Glutamatergic neuron (in vitro differentiated cells): ENCODE results near the gene PNRC1. TPM values are rescaled to one million over a fixed set of nuclear protein-coding genes. Genes with fewer than 3 reads are reported as not detected.

Experiments used
- DNase-seq: peaks from one replicate; pipeline ENCODE4 v3.0.0; 2022
- H3K27ac Mint-ChIP-seq: one replicate; pipeline ENCODE4 v1.8.0; 2020; ENCODE audit warnings: mild to moderate bottlenecking, mixed read lengths, inconsistent platforms; ENCODE audit not compliant: unreplicated experiment
- H3K27me3 Mint-ChIP-seq: one replicate; pipeline ENCODE4 v1.8.0; 2020; ENCODE audit warnings: mild to moderate bottlenecking, moderate library complexity, mixed read lengths, inconsistent platforms; ENCODE audit not compliant: unreplicated experiment
- H3K36me3 Mint-ChIP-seq: one replicate; pipeline ENCODE4 v1.8.0; 2020; ENCODE audit warnings: mild to moderate bottlenecking, mixed read lengths, inconsistent platforms; ENCODE audit not compliant: unreplicated experiment
- H3K4me1 Mint-ChIP-seq: one replicate; pipeline ENCODE4 v1.8.0; 2020; ENCODE audit warnings: mild to moderate bottlenecking, low read depth, mixed read lengths, inconsistent platforms; ENCODE audit not compliant: unreplicated experiment
- H3K4me3 Mint-ChIP-seq: one replicate; pipeline ENCODE4 v1.8.0; 2020; ENCODE audit warnings: mild to moderate bottlenecking, mixed read lengths, inconsistent platforms; ENCODE audit not compliant: unreplicated experiment
- H3K9me3 Mint-ChIP-seq: one replicate; pipeline ENCODE4 v1.8.0; 2020; ENCODE audit warnings: mild to moderate bottlenecking, moderate library complexity, mixed read lengths, inconsistent platforms; ENCODE audit not compliant: unreplicated experiment
- total RNA-seq: library from RNA; stranded (reverse); fragmentation: NEBNext Ultra II Directional; extraction: Animal tissue kit (Norgen Biotek cat#: 25700); gene quantifications from one replicate; pipeline ENCODE4 v1.2.1, GENCODE V29; 2021; ENCODE audit not compliant: unreplicated experiment
- TF ChIP-seq, protein P1 (sequence below): fragments of 200-600 bp; sonication (generic); IDR thresholded peaks from one replicate; pipeline ENCODE4 v1.5.0; 2021; ENCODE audit not compliant: partially characterized antibody, unreplicated experiment

PNRC1 gene
- total RNA-seq, 1 donor from 2014 or later, result 91.4 TPM

DNA sequence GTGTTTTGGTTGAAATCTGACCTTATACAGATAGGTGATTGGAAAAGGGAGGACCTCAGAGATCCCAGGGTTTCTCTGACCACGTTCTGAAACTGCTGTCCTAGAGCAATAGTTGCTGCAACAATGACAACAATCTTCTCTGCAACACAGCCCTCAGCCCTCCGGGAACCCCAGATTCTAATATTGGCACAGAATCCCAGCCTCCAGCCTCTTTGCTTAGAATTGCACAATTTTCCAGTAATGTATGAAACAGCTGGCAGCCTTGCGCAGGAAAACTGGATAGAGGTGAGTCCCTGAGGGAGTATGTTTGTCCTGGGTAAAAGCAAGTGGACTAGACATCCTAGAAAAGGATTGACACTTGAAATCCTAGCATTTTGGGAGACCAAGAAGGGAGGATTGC lies 30.4 kb upstream of the PNRC1 start:
- TF ChIP-seq, protein P1, sequence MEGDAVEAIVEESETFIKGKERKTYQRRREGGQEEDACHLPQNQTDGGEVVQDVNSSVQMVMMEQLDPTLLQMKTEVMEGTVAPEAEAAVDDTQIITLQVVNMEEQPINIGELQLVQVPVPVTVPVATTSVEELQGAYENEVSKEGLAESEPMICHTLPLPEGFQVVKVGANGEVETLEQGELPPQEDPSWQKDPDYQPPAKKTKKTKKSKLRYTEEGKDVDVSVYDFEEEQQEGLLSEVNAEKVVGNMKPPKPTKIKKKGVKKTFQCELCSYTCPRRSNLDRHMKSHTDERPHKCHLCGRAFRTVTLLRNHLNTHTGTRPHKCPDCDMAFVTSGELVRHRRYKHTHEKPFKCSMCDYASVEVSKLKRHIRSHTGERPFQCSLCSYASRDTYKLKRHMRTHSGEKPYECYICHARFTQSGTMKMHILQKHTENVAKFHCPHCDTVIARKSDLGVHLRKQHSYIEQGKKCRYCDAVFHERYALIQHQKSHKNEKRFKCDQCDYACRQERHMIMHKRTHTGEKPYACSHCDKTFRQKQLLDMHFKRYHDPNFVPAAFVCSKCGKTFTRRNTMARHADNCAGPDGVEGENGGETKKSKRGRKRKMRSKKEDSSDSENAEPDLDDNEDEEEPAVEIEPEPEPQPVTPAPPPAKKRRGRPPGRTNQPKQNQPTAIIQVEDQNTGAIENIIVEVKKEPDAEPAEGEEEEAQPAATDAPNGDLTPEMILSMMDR, result no peak
- Mint-ChIP-seq H3K27ac (no peak overlapping the region), H3K4me1 (no peaks in the 10 kb centered on the region), H3K4me3 (no peak overlapping the region), H3K27me3 (no peaks in the 10 kb centered on the region), H3K36me3 (no peaks in the 10 kb centered on the region), H3K9me3 (no peaks in the 10 kb centered on the region)
- DNase-seq, result no peak

DNA sequence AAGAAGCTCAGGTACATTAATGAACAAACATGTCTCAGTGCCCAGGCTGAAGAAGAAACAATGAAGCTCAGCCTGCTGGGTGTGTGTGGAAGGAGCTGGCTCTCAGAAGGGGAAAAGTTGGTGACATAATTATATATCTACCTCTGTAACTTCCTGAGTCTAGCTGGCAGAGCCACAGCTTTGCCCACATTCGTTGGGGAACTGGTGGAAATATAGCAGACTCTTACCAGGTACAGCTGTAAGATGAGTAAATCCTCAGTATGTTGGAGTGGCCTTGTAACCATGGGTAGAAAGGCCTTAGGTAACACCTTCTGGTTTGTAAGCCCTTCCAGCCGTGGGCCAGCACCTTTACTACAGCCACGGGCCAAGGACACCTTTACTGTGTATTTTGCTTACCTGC lies 29.9 kb upstream of the PNRC1 start:
- H3K4me1 Mint-ChIP-seq, result no peaks in the 10 kb centered on the region
- DNase-seq, result no peak
- no peak overlapping the region for H3K4me3 Mint-ChIP-seq
- no peaks in the 10 kb centered on the region for H3K9me3 Mint-ChIP-seq
- no peaks in the 10 kb centered on the region for H3K27me3 Mint-ChIP-seq
- H3K27ac Mint-ChIP-seq, result no peak overlapping the region
- no peaks in the 10 kb centered on the region for H3K36me3 Mint-ChIP-seq
- TF ChIP-seq, protein P1, result no peak

DNA sequence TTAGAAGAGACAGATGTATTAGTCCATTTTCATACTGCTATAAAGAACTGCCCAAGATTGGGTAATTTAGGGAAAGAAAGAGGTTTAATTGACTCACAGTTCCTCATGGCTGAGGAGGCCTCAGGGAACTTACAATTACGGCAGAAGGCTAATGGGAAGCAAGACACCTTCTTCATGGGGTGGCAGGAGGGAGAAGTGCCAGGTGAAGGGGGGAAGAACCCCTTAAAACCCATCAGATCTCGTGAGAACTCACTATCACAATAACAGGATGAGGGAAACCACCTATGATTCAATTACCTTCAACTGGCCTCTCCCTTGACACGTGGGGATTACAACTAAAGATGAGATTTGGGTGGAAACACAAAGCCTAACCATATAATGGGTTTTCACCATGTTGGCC lies 28.9 kb upstream of the PNRC1 start:
- H3K27me3 Mint-ChIP-seq, result no peaks in the 10 kb centered on the region
- H3K4me1 Mint-ChIP-seq, result no peaks in the 10 kb centered on the region
- H3K4me3 Mint-ChIP-seq, result no peak overlapping the region
- H3K27ac Mint-ChIP-seq, result no peak overlapping the region
- TF ChIP-seq, protein P1, result no peak
- H3K9me3 Mint-ChIP-seq, result no peaks in the 10 kb centered on the region
- no peaks in the 10 kb centered on the region for H3K36me3 Mint-ChIP-seq
- DNase-seq, result no peak

DNA sequence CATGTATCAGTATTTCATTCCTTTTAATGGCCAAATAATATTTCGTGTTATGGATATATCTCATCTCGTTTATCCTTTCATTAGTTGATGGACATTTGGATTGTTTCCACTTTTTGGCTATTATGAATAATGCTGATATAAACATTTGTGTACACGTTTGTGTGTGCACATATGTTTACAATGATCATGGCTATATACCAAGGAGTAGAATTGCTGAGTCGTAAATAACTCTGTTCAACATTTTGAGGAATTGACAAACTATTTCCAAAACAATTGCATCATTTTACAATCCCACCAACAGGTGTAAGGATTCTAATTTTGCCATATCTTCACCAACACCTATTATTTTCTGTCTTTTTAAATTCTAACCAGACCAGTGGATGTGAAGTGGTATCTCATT lies 26.3 kb upstream of the PNRC1 start:
- no peaks in the 10 kb centered on the region for H3K36me3 Mint-ChIP-seq
- H3K4me3 Mint-ChIP-seq, result no peak overlapping the region

GRCh38 chr6:89057759-89058158 lies 22.8 kb upstream of the PNRC1 start:
- Mint-ChIP-seq H3K36me3 (no peaks in the 10 kb centered on the region), H3K4me3 (no peak overlapping the region), H3K9me3 (no peaks in the 10 kb centered on the region), H3K27me3 (no peaks in the 10 kb centered on the region), H3K27ac (no peak overlapping the region), H3K4me1 (peaks cover 7% of the 10 kb centered on the region)
- no peak for DNase-seq
- TF ChIP-seq, protein P1, result no peak

More for the DNA sequence above, 26.3 kb upstream of the PNRC1 start:
- H3K27me3 Mint-ChIP-seq, result no peaks in the 10 kb centered on the region
- DNase-seq, result no peak
- no peaks in the 10 kb centered on the region for H3K9me3 Mint-ChIP-seq
- H3K4me1 Mint-ChIP-seq, result peaks cover 7% of the 10 kb centered on the region
- TF ChIP-seq, protein P1, result no peak
- H3K27ac Mint-ChIP-seq, result no peak overlapping the region
